WERI-Rb-1 (cell line): ENCODE data around the gene NAA15.
"Not testable (repeated sequence)": the region's sequence is repeated elsewhere in the genome, so short reads cannot be mapped to it uniquely, and the experiment has no call there.

Experiments used
- DNase-seq: peaks from one replicate; pipeline ENCODE4 v3.0.0-alpha.2; 2020
- H3K27ac ChIP-seq: fragments of 250-450 bp; sonication (Bioruptor Pico); 2 replicates; pipeline ENCODE4 v1.5.1; 2020; ENCODE audit warnings: mild to moderate bottlenecking, moderate library complexity
- H3K27me3 ChIP-seq: fragments of 250-450 bp; sonication (Bioruptor Pico); 2 replicates; pipeline ENCODE4 v1.5.1; 2021; ENCODE audit warnings: mild to moderate bottlenecking, low read depth, moderate library complexity; ENCODE audit not compliant: insufficient read depth, severe bottlenecking
- H3K36me3 ChIP-seq: fragments of 250-450 bp; sonication (Bioruptor Pico); 2 replicates; pipeline ENCODE4 v1.5.1; 2020; ENCODE audit warnings: mild to moderate bottlenecking, moderate library complexity
- H3K4me3 ChIP-seq: 2 replicates; pipeline ENCODE4 v1.5.1; 2011; ENCODE audit warnings: low read depth, mild to moderate bottlenecking, control low read depth, low read length
- H3K9me3 ChIP-seq: fragments of 250-450 bp; sonication (Bioruptor Pico); 2 replicates; pipeline ENCODE4 v1.5.1; 2021; ENCODE audit warnings: mild to moderate bottlenecking, moderate library complexity; ENCODE audit not compliant: severe bottlenecking
- CTCF ChIP-seq: IDR thresholded peaks from 2 replicates; pipeline ENCODE4 v1.5.1; 2011; ENCODE audit warnings: low read depth, mild to moderate bottlenecking, control low read depth, inconsistent platforms, low read length

NAA15 gene

GRCh38 chr4:139300431-139301112 is 733 bp upstream of the NAA15 start:
- Histone ChIP-seq H3K27ac (peak overlapping the region; percentile 94), H3K27me3 (no peaks in the 10 kb centered on the region), H3K4me3 (peak overlapping the region; percentile 96), H3K9me3 (peaks cover 3% of the 10 kb centered on the region), H3K36me3 (peaks cover 33% of the 10 kb centered on the region)
- no peak for DNase-seq
- TF ChIP-seq CTCF = no peak

DNA sequence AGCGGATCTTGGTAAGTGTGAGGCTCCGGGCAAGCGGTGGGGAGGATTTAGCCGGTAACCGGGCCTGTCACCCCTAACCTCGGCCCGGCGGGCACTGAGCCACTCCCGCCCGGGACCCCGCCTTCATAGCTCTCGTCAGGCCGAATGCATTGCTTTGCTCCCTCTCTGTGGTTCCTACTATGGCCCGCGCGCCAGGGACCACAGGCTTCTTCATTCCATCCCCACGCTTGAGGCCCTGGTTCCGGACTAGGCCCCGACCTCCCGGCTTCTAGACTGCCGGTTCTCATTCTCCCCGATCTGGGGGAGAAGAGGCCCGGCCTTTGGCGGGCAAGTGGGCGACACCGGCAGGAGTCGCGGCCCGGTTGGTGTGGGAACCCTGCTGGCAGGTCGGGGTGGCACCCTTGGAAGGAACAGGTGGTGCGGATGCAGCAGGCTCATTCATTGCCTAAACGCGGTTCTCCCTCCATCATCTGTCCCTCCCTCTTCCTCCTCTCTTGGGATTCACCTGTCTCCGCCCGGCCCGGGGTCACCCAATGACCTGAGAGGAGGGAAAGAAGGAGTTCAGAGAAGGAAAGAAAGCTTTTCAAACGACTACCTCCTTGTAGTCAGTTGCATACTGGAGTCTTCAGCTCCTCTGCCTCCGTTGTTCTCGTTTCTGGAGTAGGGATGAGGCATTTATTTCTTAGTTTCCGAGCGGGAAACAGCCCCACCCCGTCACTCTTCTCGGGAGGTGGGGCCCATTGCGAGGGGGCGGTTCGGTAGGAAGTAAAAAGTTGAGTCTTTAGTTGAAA is 711 bp downstream of the NAA15 start, which contains the start of gene NDUFC1:
NDUFC1 (minus strand) TSS at position 657 of the 791 bp plus-strand sequence. CDS start 6,679 bp downstream, outside the sequence.
- peak; percentile 73 for DNase-seq
- peaks cover 3% of the 10 kb centered on the region for H3K9me3 ChIP-seq
- peak within 1 kb of the TSS; percentile 94 for H3K27ac ChIP-seq
- peak; percentile 40 for TF ChIP-seq CTCF
- H3K36me3 ChIP-seq = peaks cover 45% of the 10 kb centered on the region
- H3K27me3 ChIP-seq = no peaks in the 10 kb centered on the region
- peak within 1 kb of the TSS; percentile 96 for H3K4me3 ChIP-seq

DNA sequence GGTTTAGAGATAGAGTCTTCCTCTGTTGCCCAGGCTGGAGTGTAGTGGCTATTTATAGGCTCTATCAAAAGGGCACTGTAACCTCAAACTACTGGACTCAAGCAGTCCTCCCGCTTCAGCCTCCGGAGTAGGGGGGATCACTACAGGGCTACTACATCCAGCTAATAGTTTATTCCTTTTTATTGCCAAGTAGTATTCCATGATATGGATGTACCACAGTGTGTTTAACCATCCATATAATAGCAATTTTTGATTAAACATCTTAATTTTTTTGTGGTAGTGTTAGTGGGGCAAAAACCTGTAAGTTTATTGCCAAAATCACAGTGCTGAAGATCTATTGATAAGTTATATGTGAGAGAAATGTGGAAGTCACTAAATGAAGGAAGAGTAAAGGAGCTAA is 3.6 kb downstream of the NAA15 start:
- Histone ChIP-seq H3K9me3 (peaks cover 3% of the 10 kb centered on the region), H3K36me3 (peaks cover 61% of the 10 kb centered on the region), H3K27me3 (no peaks in the 10 kb centered on the region), H3K4me3 (no peak overlapping the region), H3K27ac (no peak overlapping the region)
- TF ChIP-seq CTCF = no peak
- no peak for DNase-seq

- no peaks in the 10 kb centered on the region for H3K9me3 ChIP-seq
- H3K27me3 ChIP-seq = no peaks in the 10 kb centered on the region
- H3K27ac ChIP-seq = no peak overlapping the region
- TF ChIP-seq CTCF = no peak
- DNase-seq = no peak
- H3K4me3 ChIP-seq = no peak overlapping the region
- H3K36me3 ChIP-seq = peaks cover 20% of the 10 kb centered on the region
Observed at GRCh38 chr4:139311909-139312308, 10.6 kb downstream of the NAA15 start.

GRCh38 chr4:139312552-139313332 is 11.4 kb downstream of the NAA15 start:
- Histone ChIP-seq H3K4me3 (no peak overlapping the region), H3K36me3 (peaks cover 15% of the 10 kb centered on the region), H3K27ac (no peak overlapping the region), H3K27me3 (no peaks in the 10 kb centered on the region), H3K9me3 (no peaks in the 10 kb centered on the region)
- no peak for TF ChIP-seq CTCF
- no peak for DNase-seq

DNA sequence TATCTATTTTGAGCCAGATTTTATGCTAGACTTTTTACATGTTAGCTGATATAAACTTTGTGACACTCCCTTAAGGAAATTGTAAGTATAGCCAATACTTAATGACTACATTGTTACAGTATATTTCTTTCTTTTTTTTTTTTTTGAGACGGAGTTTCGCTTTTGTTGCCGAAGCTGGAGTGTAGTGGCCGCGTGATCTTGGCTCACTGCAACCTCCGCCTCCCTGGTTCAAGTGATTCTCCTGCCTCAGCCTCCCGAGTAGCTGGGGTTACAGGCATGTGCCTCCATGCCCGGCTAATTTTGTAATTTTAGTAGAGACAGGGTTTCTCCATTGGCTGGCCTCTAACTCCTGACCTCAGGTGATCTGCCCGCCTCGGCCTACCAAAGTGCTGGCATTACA is 12.1 kb downstream of the NAA15 start:
- H3K4me3 ChIP-seq, H3K27me3 ChIP-seq, DNase-seq, H3K27ac ChIP-seq, H3K9me3 ChIP-seq: not testable (repeated sequence)
- H3K36me3 ChIP-seq = peaks cover 10% of the 10 kb centered on the region
